ENCODE data around the gene COTL1. TPM values are rescaled to one million over a fixed set of nuclear protein-coding genes. Genes with fewer than 3 reads are reported as not detected.
"Not testable (repeated sequence)": the region's sequence is repeated elsewhere in the genome, so short reads cannot be mapped to it uniquely, and the experiment has no call there.

COTL1 gene
- total RNA-seq, 2 donors from 2014 or later: 287 to 328 TPM

- peak overlapping the region; percentile 65 for H3K27ac Mint-ChIP-seq
- H3K36me3 Mint-ChIP-seq (ENCODE audit: low read depth): peaks cover 4% of the 10 kb centered on the region
Measured at GRCh38 chr16:84563064-84563715, 54.7 kb downstream of the COTL1 start.

GRCh38 chr16:84562174-84562815 is 55.6 kb downstream of the COTL1 start:
- DNase-seq: no peak

More at GRCh38 chr16:84563064-84563715, 54.7 kb downstream of the COTL1 start:
- Mint-ChIP-seq H3K27me3 (no peaks in the 10 kb centered on the region), H3K4me1 (peaks cover 9% of the 10 kb centered on the region), H3K4me3 (no peak overlapping the region)
- no peaks in the 10 kb centered on the region for H3K9me3 ChIP-seq (ENCODE audit: control insufficient read depth, low read length, poor library complexity, severe bottlenecking)
- ATAC-seq (no peak), DNase-seq (no peak)

GRCh38 chr16:84561291-84561690 is 56.6 kb downstream of the COTL1 start:
- no peak for ATAC-seq
- no peak for DNase-seq
- peaks cover 3% of the 10 kb centered on the region for H3K36me3 Mint-ChIP-seq (ENCODE audit: low read depth)
- H3K4me1 Mint-ChIP-seq: peaks cover 7% of the 10 kb centered on the region
- H3K27me3 Mint-ChIP-seq: no peaks in the 10 kb centered on the region
- no peak overlapping the region for H3K4me3 Mint-ChIP-seq
- H3K27ac Mint-ChIP-seq: no peak overlapping the region
- H3K9me3 ChIP-seq (ENCODE audit: control insufficient read depth, low read length, poor library complexity, severe bottlenecking): no peaks in the 10 kb centered on the region

More at GRCh38 chr16:84562174-84562815, 55.6 kb downstream of the COTL1 start:
- Mint-ChIP-seq H3K4me3 (no peak overlapping the region), H3K27ac (peak overlapping the region; percentile 65), H3K4me1 (peaks cover 7% of the 10 kb centered on the region), H3K27me3 (no peaks in the 10 kb centered on the region), H3K36me3 (ENCODE audit: low read depth) (peaks cover 4% of the 10 kb centered on the region)
- H3K9me3 ChIP-seq (ENCODE audit: control insufficient read depth, low read length, poor library complexity, severe bottlenecking): no peaks in the 10 kb centered on the region
- ATAC-seq: peak; percentile 49

GRCh38 chr16:84560269-84560668 is 57.6 kb downstream of the COTL1 start:
- H3K9me3 ChIP-seq (ENCODE audit: control insufficient read depth, low read length, poor library complexity, severe bottlenecking): no peaks in the 10 kb centered on the region
- H3K27me3 Mint-ChIP-seq: no peaks in the 10 kb centered on the region
- no peaks in the 10 kb centered on the region for H3K36me3 Mint-ChIP-seq (ENCODE audit: low read depth)
- peaks cover 9% of the 10 kb centered on the region for H3K4me1 Mint-ChIP-seq
- DNase-seq (no peak), ATAC-seq (no peak)
- H3K4me3 Mint-ChIP-seq: no peak overlapping the region
- peak overlapping the region; percentile 41 for H3K27ac Mint-ChIP-seq

GRCh38 chr16:84559311-84559932 is 58.5 kb downstream of the COTL1 start:
- H3K9me3 ChIP-seq (ENCODE audit: control insufficient read depth, low read length, poor library complexity, severe bottlenecking): no peaks in the 10 kb centered on the region
- Mint-ChIP-seq H3K4me3 (no peak overlapping the region), H3K36me3 (ENCODE audit: low read depth) (no peaks in the 10 kb centered on the region), H3K27me3 (no peaks in the 10 kb centered on the region), H3K4me1 (peaks cover 10% of the 10 kb centered on the region), H3K27ac (peak overlapping the region; percentile 60)
- DNase-seq (no peak), ATAC-seq (no peak)

GRCh38 chr16:84558850-84559249 is 59.0 kb downstream of the COTL1 start:
- H3K9me3 ChIP-seq (ENCODE audit: control insufficient read depth, low read length, poor library complexity, severe bottlenecking); DNase-seq; ATAC-seq; H3K4me3 Mint-ChIP-seq; H3K36me3 Mint-ChIP-seq (ENCODE audit: low read depth); H3K27me3 Mint-ChIP-seq: not testable (repeated sequence)
- peak overlapping the region; percentile 60 for H3K27ac Mint-ChIP-seq
- H3K4me1 Mint-ChIP-seq: peaks cover 15% of the 10 kb centered on the region

GRCh38 chr16:84557504-84557903 is 60.4 kb downstream of the COTL1 start:
- DNase-seq (no peak), ATAC-seq (no peak)
- no peak overlapping the region for H3K4me3 Mint-ChIP-seq
- H3K36me3 Mint-ChIP-seq (ENCODE audit: low read depth): no peaks in the 10 kb centered on the region
- H3K27ac Mint-ChIP-seq: no peak overlapping the region
- no peaks in the 10 kb centered on the region for H3K27me3 Mint-ChIP-seq
- H3K9me3 ChIP-seq (ENCODE audit: control insufficient read depth, low read length, poor library complexity, severe bottlenecking): no peaks in the 10 kb centered on the region
- H3K4me1 Mint-ChIP-seq: peaks cover 19% of the 10 kb centered on the region

- no peaks in the 10 kb centered on the region for H3K9me3 ChIP-seq (ENCODE audit: control insufficient read depth, low read length, poor library complexity, severe bottlenecking)
- Mint-ChIP-seq H3K4me3 (no peak overlapping the region), H3K36me3 (ENCODE audit: low read depth) (no peaks in the 10 kb centered on the region), H3K4me1 (peaks cover 19% of the 10 kb centered on the region), H3K27ac (no peak overlapping the region), H3K27me3 (no peaks in the 10 kb centered on the region)
- DNase-seq (no peak), ATAC-seq (no peak)
Measured at GRCh38 chr16:84557059-84557458, 60.8 kb downstream of the COTL1 start.

GRCh38 chr16:84555418-84556196 is 62.3 kb downstream of the COTL1 start:
- no peak for ATAC-seq
- H3K9me3 ChIP-seq (ENCODE audit: control insufficient read depth, low read length, poor library complexity, severe bottlenecking): no peaks in the 10 kb centered on the region
- Mint-ChIP-seq H3K27me3 (no peaks in the 10 kb centered on the region), H3K27ac (no peak overlapping the region), H3K36me3 (ENCODE audit: low read depth) (no peaks in the 10 kb centered on the region), H3K4me3 (no peak overlapping the region), H3K4me1 (peaks cover 22% of the 10 kb centered on the region)
- no peak for DNase-seq

- no peak for ATAC-seq
- no peaks in the 10 kb centered on the region for H3K9me3 ChIP-seq (ENCODE audit: control insufficient read depth, low read length, poor library complexity, severe bottlenecking)
- H3K27ac Mint-ChIP-seq: peak overlapping the region; percentile 92
- no peaks in the 10 kb centered on the region for H3K36me3 Mint-ChIP-seq (ENCODE audit: low read depth)
- no peak overlapping the region for H3K4me3 Mint-ChIP-seq
- peaks cover 25% of the 10 kb centered on the region for H3K4me1 Mint-ChIP-seq
- no peaks in the 10 kb centered on the region for H3K27me3 Mint-ChIP-seq
- DNase-seq: no peak
Measured at GRCh38 chr16:84554627-84555328, 63.1 kb downstream of the COTL1 start.

GRCh38 chr16:84553873-84554399 is 63.9 kb downstream of the COTL1 start:
- ATAC-seq (peak; percentile 50), DNase-seq (no peak)
- H3K9me3 ChIP-seq (ENCODE audit: control insufficient read depth, low read length, poor library complexity, severe bottlenecking): no peaks in the 10 kb centered on the region
- Mint-ChIP-seq H3K4me1 (peaks cover 32% of the 10 kb centered on the region), H3K27me3 (no peaks in the 10 kb centered on the region), H3K36me3 (ENCODE audit: low read depth) (no peaks in the 10 kb centered on the region), H3K27ac (peak overlapping the region; percentile 92), H3K4me3 (peak overlapping the region; percentile 91)

GRCh38 chr16:84552135-84552534 is 65.7 kb downstream of the COTL1 start:
- Mint-ChIP-seq H3K36me3 (ENCODE audit: low read depth) (no peaks in the 10 kb centered on the region), H3K4me1 (peaks cover 33% of the 10 kb centered on the region), H3K27me3 (no peaks in the 10 kb centered on the region), H3K4me3 (peak overlapping the region; percentile 91), H3K27ac (peak overlapping the region; percentile 92)
- DNase-seq (no peak), ATAC-seq (no peak)
- no peaks in the 10 kb centered on the region for H3K9me3 ChIP-seq (ENCODE audit: control insufficient read depth, low read length, poor library complexity, severe bottlenecking)
